Astrocyte of the hippocampus (primary cell): Measurements from ENCODE around the gene DKK1.
"Not testable (repeated sequence)": the region's sequence is repeated elsewhere in the genome, so short reads cannot be mapped to it uniquely, and the experiment has no call there.

Experiments
- DNase-seq: peaks from one replicate; pipeline ENCODE4 v3.0.0; 2011; ENCODE audit warnings: low read depth, low spot score

DKK1 gene

DNA sequence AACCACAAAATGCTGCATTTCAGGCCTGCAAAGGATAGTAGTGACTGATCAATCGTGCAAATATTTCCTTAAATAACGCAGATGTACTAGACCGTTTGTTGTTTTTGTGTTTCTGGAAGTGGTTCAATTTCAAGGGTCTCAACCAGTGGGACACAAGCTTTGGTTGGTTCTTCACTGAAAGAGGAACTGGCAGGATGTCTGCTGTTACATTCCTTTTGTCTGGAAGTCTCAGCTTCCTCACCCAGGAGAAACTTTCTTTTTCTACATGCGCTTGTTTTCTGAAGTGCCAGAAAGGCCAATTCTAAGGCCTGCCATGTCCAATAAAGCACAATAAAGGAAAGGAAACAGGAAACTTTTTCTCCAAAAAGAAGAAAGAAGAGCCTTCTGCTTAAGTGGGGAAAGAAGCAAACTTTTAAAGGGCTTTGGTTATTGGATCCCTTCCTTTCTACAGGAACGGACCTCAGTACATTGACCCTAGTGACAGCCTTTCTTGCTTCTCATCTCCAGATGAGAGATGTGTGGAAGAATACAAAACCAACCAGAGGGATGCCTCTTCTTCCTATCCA, 4.1 kb downstream of the DKK1 start:
- peak; percentile 63 for DNase-seq

DNA sequence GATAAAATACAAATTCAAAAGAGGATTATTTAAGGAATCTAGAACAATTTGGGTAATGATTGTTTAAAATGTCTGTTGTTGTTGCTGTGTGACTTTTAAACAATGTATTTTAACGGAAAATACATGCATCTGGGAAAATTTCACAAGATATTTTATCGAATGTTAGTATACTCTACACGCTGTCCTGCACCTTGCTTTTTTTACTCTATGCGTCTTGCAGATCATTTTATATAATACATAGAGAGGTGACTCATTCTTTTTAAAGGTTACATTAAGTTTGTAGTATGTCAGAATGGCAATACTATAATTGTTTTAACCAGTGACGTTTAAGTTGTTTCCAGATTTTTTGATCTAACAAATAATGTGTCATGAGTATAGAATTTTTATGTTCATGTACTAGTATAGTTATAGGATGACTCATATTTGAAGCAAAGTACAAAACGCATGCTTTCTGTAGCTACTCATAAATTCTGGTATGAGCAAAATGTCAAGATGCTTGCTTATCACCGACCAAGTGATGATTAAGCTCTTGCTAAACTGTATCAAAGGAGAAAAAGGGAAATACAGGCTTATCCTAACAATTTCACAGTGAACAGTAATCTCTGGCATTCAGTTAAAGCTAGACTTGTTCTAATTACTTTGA, 4.9 kb downstream of the DKK1 start:
- peak; percentile 74 for DNase-seq

DNA sequence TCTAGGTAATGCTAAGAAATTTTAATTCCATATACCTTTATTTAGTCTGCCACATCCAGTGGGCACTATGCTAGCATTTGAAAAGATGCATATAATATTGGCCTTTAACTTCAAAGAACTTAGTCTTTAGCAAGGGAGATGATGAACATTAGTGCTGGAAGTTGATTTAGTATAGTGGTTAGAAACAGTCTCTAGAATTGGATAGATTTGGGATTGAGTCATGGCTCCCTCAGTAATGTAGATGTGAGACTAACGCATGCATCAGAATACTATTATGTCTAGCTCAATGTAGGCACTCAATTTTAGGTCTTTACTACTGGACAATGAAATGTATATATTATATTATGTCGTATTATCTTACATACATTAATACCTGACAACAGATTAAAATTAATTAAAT, 5.8 kb downstream of the DKK1 start:
- peak; percentile 23 for DNase-seq

DNA sequence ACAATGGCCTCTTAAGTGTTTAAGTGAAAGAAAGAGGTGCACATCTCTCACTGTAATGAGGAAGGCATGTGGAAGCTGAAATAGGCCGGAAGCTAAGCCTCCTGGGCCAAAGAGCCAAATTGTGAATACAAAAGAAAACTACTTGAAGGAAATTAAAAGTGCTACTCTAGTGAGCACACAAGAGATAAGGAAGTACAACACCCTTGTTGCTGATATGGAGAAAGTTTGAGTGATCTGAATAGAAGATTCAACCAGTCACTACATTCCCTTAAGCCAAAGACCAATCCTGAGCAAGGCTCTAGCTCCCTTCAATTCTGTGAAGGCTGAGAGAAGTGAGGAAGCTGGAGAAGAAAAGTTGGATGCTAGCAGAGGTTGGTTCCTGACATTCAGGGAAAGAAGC, 8.2 kb downstream of the DKK1 start:
- DNase-seq, result no peak

DNA sequence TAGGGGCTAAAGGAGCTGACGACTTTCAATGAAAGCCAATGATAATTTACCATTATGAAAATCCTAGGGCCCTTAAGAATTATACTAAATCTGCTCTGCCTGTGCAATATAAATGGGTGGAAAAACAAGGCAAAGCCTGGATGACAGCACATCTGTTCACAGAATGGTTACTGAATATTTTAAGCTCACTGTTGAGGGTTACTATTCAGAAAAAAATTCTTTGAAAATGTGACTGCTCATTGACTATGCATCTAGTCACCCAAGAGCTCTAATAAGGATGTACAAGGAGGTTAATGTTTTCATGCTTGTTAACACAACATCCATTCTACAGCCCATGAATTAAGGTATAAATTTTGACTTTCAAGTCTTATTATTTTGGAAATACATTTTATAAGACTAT, 8.9 kb downstream of the DKK1 start:
- no peak for DNase-seq

DNA sequence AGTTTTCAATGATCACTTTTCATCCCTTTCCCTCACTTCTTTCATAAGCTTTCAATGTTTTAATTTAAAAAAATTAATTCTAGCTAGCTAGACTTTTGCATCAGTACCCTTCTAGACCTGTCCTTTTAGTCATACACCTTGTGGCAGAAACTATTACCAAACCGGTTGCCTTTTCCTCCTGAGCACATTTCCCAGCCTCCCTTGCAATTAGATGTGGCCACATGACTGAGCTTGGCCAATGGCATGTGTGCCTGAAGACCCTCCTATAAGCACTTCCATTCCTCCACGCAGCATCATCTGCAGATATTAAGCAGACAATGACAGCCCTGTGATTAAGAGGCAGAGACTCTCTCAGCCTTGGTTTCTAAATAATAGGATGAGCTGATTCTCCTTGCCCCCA, 12.3 kb downstream of the DKK1 start:
- no peak for DNase-seq

DNA sequence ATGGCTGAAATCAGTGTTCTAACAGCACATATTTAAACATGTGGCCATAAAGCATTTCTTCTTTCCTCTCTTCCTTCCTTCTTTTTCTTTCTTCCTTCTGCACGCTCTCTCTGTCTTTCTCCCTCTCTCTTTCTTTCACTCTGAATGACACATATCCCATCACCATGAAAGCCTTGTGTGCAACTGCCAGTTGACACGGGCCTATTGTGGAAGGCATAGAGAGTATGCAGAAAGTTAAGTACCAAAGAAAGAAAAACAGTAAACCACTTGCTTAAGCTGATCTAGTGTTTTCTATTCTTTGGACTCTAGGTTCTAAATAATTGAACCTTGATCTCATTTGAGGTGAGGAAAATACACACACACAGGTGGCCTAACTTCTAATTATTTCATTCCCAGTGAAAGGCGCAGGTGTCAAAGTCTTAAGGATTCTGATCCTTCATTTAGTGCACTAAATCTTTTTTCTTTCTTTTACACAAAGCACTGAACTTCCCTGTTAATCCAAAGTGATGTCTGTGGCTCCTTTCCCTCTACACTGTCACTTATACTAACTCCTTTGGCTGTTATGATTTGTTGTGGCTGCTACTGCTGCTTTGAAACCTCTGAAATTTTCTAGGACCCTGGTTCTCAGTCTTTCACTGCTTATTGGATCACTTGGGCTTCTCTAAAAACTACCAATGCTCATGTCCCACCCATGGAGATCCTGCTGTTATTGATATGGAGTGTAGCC, 17.7 kb downstream of the DKK1 start:
- DNase-seq, result no peak

DNA sequence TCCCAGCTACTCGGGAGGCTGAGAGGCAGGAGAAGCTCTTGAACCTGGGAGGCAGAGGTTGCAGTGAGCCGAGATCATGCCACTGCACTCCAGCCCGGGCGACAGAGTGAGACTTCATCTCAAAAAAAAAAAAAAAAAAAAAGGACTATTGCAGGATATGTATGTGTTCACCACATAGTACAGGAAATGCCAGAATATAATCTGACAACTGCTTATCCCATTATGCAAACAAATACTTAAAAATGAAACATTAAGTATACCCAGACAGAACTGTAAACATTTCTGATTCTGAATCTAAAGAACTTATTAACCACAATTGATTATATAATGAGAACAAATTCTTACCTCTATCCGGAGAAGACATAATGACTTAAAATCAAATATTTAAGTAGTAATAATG, 18.7 kb downstream of the DKK1 start:
- DNase-seq, result no peak

DNA sequence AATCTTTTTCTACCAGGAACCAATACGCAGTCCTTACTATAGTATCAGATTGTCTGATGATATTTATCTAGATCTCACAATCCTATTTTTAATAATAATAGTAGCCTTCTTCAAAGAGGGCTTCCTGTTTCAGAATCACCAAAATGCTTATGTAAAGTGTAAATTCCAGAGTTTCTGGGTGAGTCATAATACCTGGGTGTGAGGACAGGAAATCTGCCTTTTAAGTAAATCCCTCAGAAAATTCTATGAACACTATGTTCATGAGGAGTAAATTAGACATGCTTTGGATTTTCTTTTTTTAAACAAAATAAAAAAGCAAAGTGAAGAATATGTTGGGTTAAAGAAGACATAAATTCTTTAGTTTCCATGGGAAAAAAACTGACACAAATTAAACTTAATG, 20.5 kb downstream of the DKK1 start:
- peak; percentile 22 for DNase-seq

DNA sequence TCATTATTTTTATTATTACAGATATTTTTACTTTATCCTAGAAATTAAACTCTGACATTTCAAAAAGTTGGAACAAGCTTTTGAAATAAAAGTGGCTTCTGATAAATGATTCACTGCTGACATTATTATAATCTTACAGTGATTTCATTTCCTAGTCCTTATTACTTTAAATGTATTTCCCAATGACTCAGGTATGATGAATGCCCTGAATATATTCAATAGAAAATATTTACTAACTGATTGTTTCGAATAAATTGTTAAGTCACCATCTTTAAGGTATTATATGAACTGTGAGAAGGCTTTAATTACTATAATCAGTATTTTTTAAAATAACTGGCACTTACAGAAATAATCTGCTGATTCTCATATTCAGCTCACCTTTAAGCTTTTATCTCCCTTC, 21.6 kb downstream of the DKK1 start:
- no peak for DNase-seq

DNA sequence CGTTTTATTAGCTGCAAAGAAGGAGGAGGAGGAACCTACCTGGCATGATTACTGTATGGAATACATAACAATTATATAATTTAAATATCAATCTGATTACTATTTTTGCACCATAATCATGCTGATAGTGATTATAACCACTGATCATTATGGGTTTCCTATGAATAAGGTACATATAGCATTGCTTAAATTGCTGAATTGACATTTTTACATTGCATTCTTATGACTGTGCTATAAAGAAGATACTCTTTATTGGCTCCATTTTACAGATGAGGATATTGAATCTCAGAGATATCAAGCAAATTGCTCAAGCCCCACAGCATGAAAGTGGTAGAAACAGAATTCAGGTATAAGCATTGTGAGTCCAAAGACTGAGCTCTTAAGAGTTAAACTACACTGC, 23.1 kb downstream of the DKK1 start:
- no peak for DNase-seq

DNA sequence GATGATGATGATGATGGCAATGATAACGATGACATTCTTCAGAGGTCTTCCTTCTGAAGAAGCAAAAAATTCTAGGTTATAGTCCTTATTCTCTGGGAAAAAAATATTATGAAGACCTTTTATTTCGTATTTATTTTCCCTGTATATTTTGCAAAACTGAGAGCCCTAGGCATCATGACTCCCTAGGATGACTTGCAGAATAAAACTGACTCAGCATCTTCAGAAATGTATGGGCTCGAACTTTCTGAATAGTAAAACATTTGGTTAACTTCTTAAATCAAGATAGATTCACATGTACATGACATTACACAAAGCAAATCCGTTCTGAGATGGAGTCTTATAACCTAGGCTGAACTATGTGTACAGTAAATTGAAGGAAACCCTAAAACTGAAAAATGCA, 29.4 kb downstream of the DKK1 start:
- DNase-seq, result no peak

DNA sequence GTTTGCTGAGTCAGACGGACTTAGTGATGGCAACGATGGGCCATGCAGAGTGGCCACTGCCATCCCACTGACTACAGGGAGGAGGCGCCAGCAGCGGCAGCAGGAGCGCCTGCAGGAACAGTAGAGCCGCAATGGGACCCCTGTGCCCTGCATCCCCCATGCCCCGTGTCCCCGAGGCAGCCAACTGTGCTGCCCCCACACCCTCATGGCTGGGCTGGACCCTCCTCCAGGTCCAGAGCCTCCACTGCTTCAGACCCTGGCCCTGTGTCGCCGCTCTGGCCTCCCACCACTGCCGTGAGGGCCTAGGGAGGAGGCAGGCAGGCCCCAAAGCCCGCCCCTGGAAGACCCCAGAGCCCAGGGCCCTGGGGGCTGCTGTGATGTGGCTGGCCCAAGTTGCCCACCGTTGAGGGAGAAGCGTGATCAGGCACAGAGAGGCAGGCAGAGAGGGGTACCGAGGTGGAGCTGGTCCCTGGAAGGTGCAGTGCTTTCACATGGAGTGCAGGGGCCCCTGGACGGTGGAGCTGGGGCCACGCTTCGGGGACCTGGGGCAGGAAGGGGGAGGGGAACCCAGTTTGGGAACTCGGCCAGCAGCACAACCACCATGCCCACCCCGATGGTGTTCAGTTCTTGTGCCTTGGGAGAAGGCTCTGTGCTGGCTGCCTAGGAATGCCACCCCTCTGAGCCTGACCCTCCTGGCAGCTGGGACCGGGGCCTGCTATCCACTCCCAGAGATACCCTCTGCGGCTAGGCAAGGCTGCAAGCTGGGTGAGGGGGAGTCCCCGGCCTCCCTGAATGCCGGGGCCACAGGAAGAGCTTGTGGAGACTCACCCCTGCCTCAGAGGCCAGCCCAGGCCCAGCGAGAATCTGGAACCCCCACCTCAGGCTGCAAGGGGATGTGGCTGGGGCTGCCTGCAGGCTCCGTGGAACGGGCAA, 32.6 kb downstream of the DKK1 start:
- DNase-seq, result no peak

DNA sequence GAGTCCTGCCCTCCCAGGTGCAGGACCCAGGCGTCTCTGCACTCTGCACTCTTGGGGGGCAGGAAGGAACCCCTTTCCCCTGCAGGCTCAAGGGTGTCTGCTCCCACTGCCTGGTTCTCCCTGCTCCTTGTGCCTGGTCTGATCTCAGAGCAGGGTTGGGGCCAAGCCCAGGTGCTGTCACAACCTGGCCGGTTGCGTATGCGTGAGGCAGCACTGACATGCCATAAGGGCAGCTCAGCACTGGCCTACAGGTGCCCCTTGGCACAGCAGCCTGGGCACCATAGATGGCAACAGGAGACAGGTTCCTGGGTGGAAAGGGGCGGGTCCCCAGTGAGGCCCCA, 33.2 kb downstream of the DKK1 start:
- DNase-seq, result no peak

DNA sequence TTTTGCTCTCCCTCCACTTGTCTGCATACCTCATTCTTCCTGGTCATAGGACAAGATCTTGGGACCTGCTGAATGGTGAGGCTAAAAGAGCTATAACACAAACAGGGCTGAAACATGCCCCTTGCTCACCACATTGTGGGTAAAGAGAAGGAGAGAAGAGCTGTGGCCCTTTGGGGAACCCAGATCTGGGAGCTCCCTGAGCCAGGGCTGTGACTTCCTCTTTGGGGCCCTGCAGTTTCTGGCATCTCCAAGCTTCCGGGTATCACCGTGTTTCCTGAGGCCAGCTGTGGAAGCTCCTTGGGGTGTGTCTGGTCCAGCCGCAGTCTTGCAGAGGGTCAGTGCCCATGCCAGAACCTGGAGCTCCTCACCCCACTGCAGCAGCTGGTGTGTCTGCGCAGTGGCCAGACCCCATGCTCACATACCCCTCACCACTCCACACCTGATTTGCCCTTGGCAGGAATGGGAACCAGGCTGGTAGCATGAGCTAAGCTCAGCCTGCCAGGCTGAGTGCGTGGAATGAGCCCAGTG, 34.0 kb downstream of the DKK1 start:
- no peak for DNase-seq

DNA sequence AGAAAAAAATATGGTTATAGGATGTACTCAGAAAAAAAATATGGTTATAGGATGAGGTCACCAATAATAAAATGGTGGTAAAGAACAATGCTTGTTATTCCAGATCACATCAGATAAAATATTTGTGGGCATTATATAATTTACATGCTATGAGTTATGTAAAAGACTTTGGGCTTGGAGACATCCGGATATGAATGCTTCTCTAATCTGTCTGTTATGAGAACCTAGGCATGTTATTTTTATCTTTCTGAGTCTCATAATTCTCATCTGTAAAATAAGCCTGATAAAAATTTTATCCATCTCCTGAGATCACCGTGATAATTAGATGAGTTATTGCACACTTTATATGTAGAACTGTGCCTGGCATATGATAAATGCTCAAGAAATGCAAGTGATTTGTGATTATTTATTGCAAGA, 37.8 kb downstream of the DKK1 start:
- no peak for DNase-seq

DNA sequence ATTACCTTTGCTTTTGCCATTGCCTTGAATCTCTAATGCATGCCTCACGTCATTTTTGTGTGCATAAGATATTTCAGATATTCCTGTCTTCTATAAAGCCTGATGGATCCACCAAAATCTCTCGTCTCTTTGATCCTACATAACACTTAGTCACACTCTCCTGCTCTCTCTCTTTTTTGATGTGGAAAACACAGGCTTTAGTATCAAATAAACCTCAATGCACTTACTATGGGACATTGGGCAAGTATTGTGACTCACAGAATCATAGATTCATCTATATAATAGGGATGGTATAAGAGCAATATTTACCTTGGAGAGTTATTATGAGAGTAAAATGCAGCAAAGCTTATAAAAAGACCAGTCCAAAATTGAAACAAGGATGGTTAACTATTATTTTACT, 39.1 kb downstream of the DKK1 start:
- no peak for DNase-seq

DNA sequence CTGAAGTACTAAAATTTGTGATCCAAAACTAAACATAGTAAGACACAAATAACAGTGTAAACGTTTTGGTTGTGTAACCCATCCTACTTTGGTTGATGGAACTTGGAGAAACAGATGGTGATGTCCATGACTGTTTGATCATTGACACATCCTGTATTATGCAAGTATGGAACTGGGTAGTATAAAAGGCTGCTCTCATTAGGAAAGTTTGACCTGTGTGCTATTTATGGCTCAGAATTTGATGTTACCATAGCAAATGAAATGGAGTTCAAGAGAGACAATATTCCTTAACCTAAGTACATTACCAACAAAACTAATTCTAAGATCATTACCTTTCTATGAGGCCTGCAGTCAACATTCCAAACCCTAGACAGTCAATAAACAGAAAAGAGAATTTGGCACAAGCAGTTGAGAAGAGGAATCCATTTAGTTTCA, 39.9 kb downstream of the DKK1 start:
- DNase-seq, result no peak

DNA sequence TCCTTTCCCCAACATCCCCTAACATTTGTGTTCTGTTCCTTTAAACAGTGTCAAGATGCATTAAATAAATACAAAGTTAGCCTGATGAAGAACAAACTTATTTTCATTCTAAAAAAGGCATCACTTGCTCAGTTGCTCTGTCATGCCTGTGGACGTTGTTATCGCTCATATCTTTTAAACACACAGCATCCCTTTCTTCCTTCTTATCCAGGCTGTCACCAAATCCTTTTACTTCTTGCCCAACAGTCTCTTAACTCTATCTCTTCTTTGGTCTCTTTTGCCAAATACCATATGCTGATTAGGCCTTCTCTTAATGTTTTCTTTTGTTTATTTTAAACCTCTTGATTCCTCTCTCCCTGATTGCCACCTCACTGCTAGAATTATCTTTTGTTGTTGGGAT, 43.9 kb downstream of the DKK1 start:
- DNase-seq, result no peak

DNA sequence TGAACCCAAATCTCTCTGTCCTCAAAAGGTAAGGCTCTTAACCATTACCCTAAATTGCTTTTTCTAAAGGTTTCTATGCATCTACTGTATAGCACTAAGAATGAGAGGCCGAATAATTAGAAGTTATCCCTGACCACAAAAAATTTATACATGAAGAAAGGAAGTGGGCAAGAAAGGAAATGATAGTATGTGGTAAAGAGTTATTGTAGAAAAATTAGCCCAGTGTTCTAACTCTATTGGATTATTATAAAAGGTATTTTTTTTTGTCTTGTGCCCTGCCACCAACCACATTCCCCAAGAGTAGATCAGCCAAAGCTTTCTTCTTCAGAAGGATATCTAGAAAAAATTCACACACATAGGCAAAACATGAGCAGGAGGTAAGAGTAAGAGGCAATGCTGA, 45.4 kb downstream of the DKK1 start:
- DNase-seq, result no peak

DNA sequence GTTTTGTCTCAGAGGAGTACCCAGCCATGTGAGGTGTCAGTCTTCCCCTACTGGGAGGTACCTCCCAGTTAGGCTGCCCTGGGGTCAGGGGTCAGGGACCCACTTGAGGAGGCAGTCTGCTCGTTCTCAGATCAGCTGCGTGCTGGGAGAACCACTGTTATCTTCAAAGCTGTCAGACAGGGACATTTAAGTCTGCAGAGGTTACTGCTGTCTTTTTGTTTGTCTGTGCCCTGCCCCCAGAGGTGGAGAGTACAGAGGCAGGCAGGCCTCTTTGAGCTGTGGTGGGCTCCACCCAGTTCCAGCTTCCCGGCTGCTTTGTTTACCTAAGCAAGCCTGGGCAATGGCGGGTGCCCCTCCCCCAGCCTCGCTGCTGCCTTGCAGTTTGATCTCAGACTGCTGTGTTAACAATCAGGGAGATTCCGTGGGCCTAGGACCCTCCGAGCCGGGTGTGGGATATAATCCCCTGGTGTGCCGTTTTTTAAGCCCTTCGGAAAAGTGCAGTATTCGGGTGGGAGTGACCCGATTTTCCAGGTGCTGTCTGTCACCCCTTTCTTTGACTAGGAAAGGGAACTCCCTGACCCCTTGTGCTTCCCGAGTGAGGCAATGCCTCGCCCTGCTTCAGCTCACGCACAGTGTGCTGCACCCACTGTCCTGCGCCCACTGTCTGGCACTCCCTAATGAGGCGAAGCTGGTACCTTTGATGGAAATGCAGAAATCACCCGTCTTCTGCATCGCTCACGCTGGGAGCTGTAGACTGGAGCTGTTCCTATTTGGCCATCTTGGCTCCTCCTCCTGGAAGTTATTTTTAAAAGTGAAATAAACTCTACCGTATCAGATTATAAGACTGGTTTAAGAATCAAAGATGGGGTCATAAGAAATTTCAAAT, 51.7 kb downstream of the DKK1 start:
- not testable (repeated sequence) for DNase-seq
